ENCODE results near the gene CHCHD6.
"Not testable (repeated sequence)": the region's sequence is repeated elsewhere in the genome, so short reads cannot be mapped to it uniquely, and the experiment has no call there.

Gene CHCHD6

GRCh38 chr3:126766653-126767052 is 62.6 kb downstream of the CHCHD6 start:
- DNase-seq (ENCODE audit: low spot score): no peak

GRCh38 chr3:126768903-126769302 is 64.9 kb downstream of the CHCHD6 start:
- DNase-seq (ENCODE audit: low spot score): no peak

- no peak for DNase-seq (ENCODE audit: low spot score)
These were observed 66.1 kb downstream of the CHCHD6 start for GRCh38 chr3:126770096-126770495.

- DNase-seq (ENCODE audit: low spot score): no peak
These were observed 69.1 kb downstream of the CHCHD6 start for GRCh38 chr3:126773167-126773566.

GRCh38 chr3:126773783-126774182 is 69.7 kb downstream of the CHCHD6 start:
- no peak for DNase-seq (ENCODE audit: low spot score)

- DNase-seq (ENCODE audit: low spot score): peak; percentile 17
These were observed 73.3 kb downstream of the CHCHD6 start for GRCh38 chr3:126777366-126777765.

- DNase-seq (ENCODE audit: low spot score): no peak
These were observed 76.6 kb downstream of the CHCHD6 start for GRCh38 chr3:126780666-126781065.

- DNase-seq (ENCODE audit: low spot score): no peak
These were observed 77.4 kb downstream of the CHCHD6 start for GRCh38 chr3:126781406-126781805.

GRCh38 chr3:126781889-126782491 is 78.0 kb downstream of the CHCHD6 start:
- DNase-seq (ENCODE audit: low spot score): peak; percentile 7

GRCh38 chr3:126782536-126782935 is 78.5 kb downstream of the CHCHD6 start:
- no peak for DNase-seq (ENCODE audit: low spot score)

- no peak for DNase-seq (ENCODE audit: low spot score)
These were observed 80.2 kb downstream of the CHCHD6 start for GRCh38 chr3:126784254-126784653.

GRCh38 chr3:126791320-126791719 is 87.3 kb downstream of the CHCHD6 start:
- DNase-seq (ENCODE audit: low spot score): not testable (repeated sequence)

- DNase-seq (ENCODE audit: low spot score): no peak
These were observed 89.0 kb downstream of the CHCHD6 start for GRCh38 chr3:126792998-126793397.

GRCh38 chr3:126797563-126797962 is 93.5 kb downstream of the CHCHD6 start:
- no peak for DNase-seq (ENCODE audit: low spot score)

GRCh38 chr3:126798521-126798920 is 94.5 kb downstream of the CHCHD6 start:
- DNase-seq (ENCODE audit: low spot score): no peak

GRCh38 chr3:126799099-126799498 is 95.1 kb downstream of the CHCHD6 start:
- peak; percentile 32 for DNase-seq (ENCODE audit: low spot score)

GRCh38 chr3:126801312-126801711 is 97.3 kb downstream of the CHCHD6 start:
- not testable (repeated sequence) for DNase-seq (ENCODE audit: low spot score)

- DNase-seq (ENCODE audit: low spot score): no peak
These were observed 103.8 kb downstream of the CHCHD6 start for GRCh38 chr3:126807795-126808194.

- no peak for DNase-seq (ENCODE audit: low spot score)
These were observed 107.5 kb downstream of the CHCHD6 start for GRCh38 chr3:126811530-126811929.

GRCh38 chr3:126816298-126816697 is 112.3 kb downstream of the CHCHD6 start:
- DNase-seq (ENCODE audit: low spot score): no peak

- no peak for DNase-seq (ENCODE audit: low spot score)
These were observed 113.1 kb downstream of the CHCHD6 start for GRCh38 chr3:126816986-126817777.

- DNase-seq (ENCODE audit: low spot score): no peak
These were observed 113.7 kb downstream of the CHCHD6 start for GRCh38 chr3:126817781-126818180.

- DNase-seq (ENCODE audit: low spot score): no peak
These were observed 114.5 kb downstream of the CHCHD6 start for GRCh38 chr3:126818400-126819095.

Measured in Ammon's horn (tissue), 1 donor.